ENCODE measurements around the gene PTPN13.

PTPN13 gene

GRCh38 chr4:86816501-86817273, 222.6 kb downstream of the PTPN13 start:
- H3K9ac ChIP-seq, result no peak overlapping the region
- H2AFZ ChIP-seq, result no peak overlapping the region
- TF ChIP-seq CTCF (IDR thresholded peaks at IDR 0.05), result no peak
- no peaks in the 10 kb centered on the region for H3K27me3 ChIP-seq (ENCODE audit: control insufficient read depth, insufficient read depth, low read length)
- no peaks in the 10 kb centered on the region for H3K9me3 ChIP-seq (ENCODE audit: control insufficient read depth, low read length)
- no peak overlapping the region for H3K4me3 ChIP-seq (ENCODE audit: low read depth, low read length)
- no peak overlapping the region for H3K27ac ChIP-seq
- H3K4me2 ChIP-seq (ENCODE audit: low read length), result no peak overlapping the region
- no peaks in the 10 kb centered on the region for H3K4me1 ChIP-seq
- H3K36me3 ChIP-seq (ENCODE audit: control insufficient read depth, insufficient read depth, low read length), result no peaks in the 10 kb centered on the region
- no peaks in the 10 kb centered on the region for H3K79me2 ChIP-seq

- H3K27ac ChIP-seq, result no peak overlapping the region
- no peak overlapping the region for H3K9ac ChIP-seq
- no peaks in the 10 kb centered on the region for H3K4me1 ChIP-seq
- H3K4me2 ChIP-seq (ENCODE audit: low read length), result no peak overlapping the region
- H3K79me2 ChIP-seq, result no peaks in the 10 kb centered on the region
- no peak for TF ChIP-seq CTCF (IDR thresholded peaks at IDR 0.05)
- H2AFZ ChIP-seq, result no peak overlapping the region
- H3K9me3 ChIP-seq (ENCODE audit: control insufficient read depth, low read length), result no peaks in the 10 kb centered on the region
- no peaks in the 10 kb centered on the region for H3K36me3 ChIP-seq (ENCODE audit: control insufficient read depth, insufficient read depth, low read length)
- H3K27me3 ChIP-seq (ENCODE audit: control insufficient read depth, insufficient read depth, low read length), result no peaks in the 10 kb centered on the region
- no peak overlapping the region for H3K4me3 ChIP-seq (ENCODE audit: low read depth, low read length)
These were observed 224.1 kb downstream of the PTPN13 start for GRCh38 chr4:86818211-86818610.

GRCh38 chr4:86818841-86819240, 224.7 kb downstream of the PTPN13 start:
- Histone ChIP-seq H3K36me3 (ENCODE audit: control insufficient read depth, insufficient read depth, low read length) (no peaks in the 10 kb centered on the region), H2AFZ (no peak overlapping the region), H3K9me3 (ENCODE audit: control insufficient read depth, low read length) (no peaks in the 10 kb centered on the region), H3K4me1 (no peaks in the 10 kb centered on the region), H3K27me3 (ENCODE audit: control insufficient read depth, insufficient read depth, low read length) (no peaks in the 10 kb centered on the region), H3K4me3 (ENCODE audit: low read depth, low read length) (no peak overlapping the region), H3K9ac (no peak overlapping the region), H3K4me2 (ENCODE audit: low read length) (no peak overlapping the region), H3K79me2 (no peaks in the 10 kb centered on the region), H3K27ac (no peak overlapping the region)
- no peak for TF ChIP-seq CTCF (IDR thresholded peaks at IDR 0.05)

- H3K27ac ChIP-seq, result no peak overlapping the region
- no peaks in the 10 kb centered on the region for H3K79me2 ChIP-seq
- no peak overlapping the region for H3K4me2 ChIP-seq (ENCODE audit: low read length)
- no peak overlapping the region for H3K9ac ChIP-seq
- H2AFZ ChIP-seq, result no peak overlapping the region
- no peaks in the 10 kb centered on the region for H3K4me1 ChIP-seq
- H3K9me3 ChIP-seq (ENCODE audit: control insufficient read depth, low read length), result no peaks in the 10 kb centered on the region
- H3K36me3 ChIP-seq (ENCODE audit: control insufficient read depth, insufficient read depth, low read length), result no peaks in the 10 kb centered on the region
- TF ChIP-seq CTCF (IDR thresholded peaks at IDR 0.05), result no peak
- H3K27me3 ChIP-seq (ENCODE audit: control insufficient read depth, insufficient read depth, low read length), result no peaks in the 10 kb centered on the region
- H3K4me3 ChIP-seq (ENCODE audit: low read depth, low read length), result no peak overlapping the region
These were observed 225.4 kb downstream of the PTPN13 start for GRCh38 chr4:86819561-86819960.

GRCh38 chr4:86821151-86821550, 227.0 kb downstream of the PTPN13 start:
- Histone ChIP-seq H3K9me3 (ENCODE audit: control insufficient read depth, low read length) (no peaks in the 10 kb centered on the region), H3K9ac (no peak overlapping the region), H3K4me1 (no peaks in the 10 kb centered on the region), H2AFZ (no peak overlapping the region), H3K27ac (no peak overlapping the region), H3K4me3 (ENCODE audit: low read depth, low read length) (no peak overlapping the region), H3K4me2 (ENCODE audit: low read length) (no peak overlapping the region), H3K36me3 (ENCODE audit: control insufficient read depth, insufficient read depth, low read length) (no peaks in the 10 kb centered on the region), H3K27me3 (ENCODE audit: control insufficient read depth, insufficient read depth, low read length) (no peaks in the 10 kb centered on the region), H3K79me2 (no peaks in the 10 kb centered on the region)
- TF ChIP-seq CTCF (IDR thresholded peaks at IDR 0.05), result no peak
